SK-N-SH (cell line): ENCODE results near the gene GDI2.

Experiments
- EP300 ChIP-seq, 2 experiments: IDR thresholded peaks; 2 replicates each; pipeline versions ENCODE4 v1.4.0 to v1.6.1; 2012; ENCODE audit warnings: borderline replicate concordance in 1 of 2, low read depth in 1 of 2, low read length in 1 of 2
- EZH2phosphoT487 ChIP-seq: fragments of 200-600 bp; sonication (generic); IDR thresholded peaks from 2 replicates; pipeline ENCODE4 v1.6.1; 2017; ENCODE audit warnings: low read depth, mixed run types, mild to moderate bottlenecking, antibody characterized with exemption, moderate library complexity, borderline replicate concordance
- FOXJ3 ChIP-seq: sonication (generic); formaldehyde crosslinking; IDR thresholded peaks from 2 replicates; pipeline ENCODE4 v1.5.1; 2020; ENCODE audit warnings: mild to moderate bottlenecking, missing genetic modification reagents
- JUND ChIP-seq: IDR thresholded peaks from 2 replicates; pipeline ENCODE4 v1.4.0; 2012
- MAX ChIP-seq: IDR thresholded peaks from 2 replicates; pipeline ENCODE4 v1.4.0; 2012; ENCODE audit warnings: low read depth
- MXI1 ChIP-seq: IDR thresholded peaks from 2 replicates; pipeline ENCODE4 v1.6.1; 2012; ENCODE audit warnings: mild to moderate bottlenecking, low read depth, low read length, improper control_type of control experiment
- SMC3 ChIP-seq: IDR thresholded peaks from 2 replicates; pipeline ENCODE4 v1.6.1; 2012; ENCODE audit warnings: low read depth, low read length, improper control_type of control experiment
- TCF12 ChIP-seq: IDR thresholded peaks from 2 replicates; pipeline ENCODE4 v1.4.0; 2012
- ZBTB33 ChIP-seq: IDR thresholded peaks from 2 replicates; pipeline ENCODE4 v1.4.0; 2012; ENCODE audit warnings: low read depth, borderline replicate concordance
- TF ChIP-seq, protein P1 (sequence below): IDR thresholded peaks from 2 replicates; pipeline ENCODE4 v1.6.1; 2012; ENCODE audit warnings: mild to moderate bottlenecking, low read depth, low read length, moderate library complexity
- TF ChIP-seq, protein P2 (sequence below): fragments of 200-600 bp; sonication (generic); IDR thresholded peaks from 2 replicates; pipeline ENCODE4 v1.6.1; 2017; ENCODE audit warnings: antibody characterized with exemption, mild to moderate bottlenecking, moderate library complexity

DNA sequence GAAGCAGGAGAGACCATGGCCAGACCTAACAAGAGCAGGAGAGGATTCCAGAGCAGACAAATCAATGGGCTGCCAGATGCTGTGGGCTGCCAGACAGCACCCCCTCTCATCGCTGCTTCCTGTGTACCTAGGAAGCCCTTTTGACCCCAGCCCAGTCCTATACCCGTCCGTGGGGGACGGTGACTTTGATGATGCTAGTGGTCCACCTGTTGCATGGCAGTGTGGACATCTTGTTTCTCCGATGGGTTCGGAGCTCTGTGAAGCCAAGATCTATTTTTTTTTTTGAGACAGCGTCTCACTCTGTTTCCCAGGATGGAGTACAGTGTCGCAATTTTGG is 18.2 kb upstream of the GDI2 start:
- TF ChIP-seq EP300 (IDR thresholded peaks at IDR 0.05; ENCODE audit: borderline replicate concordance in 1 of 2, low read depth in 1 of 2, low read length in 1 of 2), result no peak
- TF ChIP-seq, protein P1, sequence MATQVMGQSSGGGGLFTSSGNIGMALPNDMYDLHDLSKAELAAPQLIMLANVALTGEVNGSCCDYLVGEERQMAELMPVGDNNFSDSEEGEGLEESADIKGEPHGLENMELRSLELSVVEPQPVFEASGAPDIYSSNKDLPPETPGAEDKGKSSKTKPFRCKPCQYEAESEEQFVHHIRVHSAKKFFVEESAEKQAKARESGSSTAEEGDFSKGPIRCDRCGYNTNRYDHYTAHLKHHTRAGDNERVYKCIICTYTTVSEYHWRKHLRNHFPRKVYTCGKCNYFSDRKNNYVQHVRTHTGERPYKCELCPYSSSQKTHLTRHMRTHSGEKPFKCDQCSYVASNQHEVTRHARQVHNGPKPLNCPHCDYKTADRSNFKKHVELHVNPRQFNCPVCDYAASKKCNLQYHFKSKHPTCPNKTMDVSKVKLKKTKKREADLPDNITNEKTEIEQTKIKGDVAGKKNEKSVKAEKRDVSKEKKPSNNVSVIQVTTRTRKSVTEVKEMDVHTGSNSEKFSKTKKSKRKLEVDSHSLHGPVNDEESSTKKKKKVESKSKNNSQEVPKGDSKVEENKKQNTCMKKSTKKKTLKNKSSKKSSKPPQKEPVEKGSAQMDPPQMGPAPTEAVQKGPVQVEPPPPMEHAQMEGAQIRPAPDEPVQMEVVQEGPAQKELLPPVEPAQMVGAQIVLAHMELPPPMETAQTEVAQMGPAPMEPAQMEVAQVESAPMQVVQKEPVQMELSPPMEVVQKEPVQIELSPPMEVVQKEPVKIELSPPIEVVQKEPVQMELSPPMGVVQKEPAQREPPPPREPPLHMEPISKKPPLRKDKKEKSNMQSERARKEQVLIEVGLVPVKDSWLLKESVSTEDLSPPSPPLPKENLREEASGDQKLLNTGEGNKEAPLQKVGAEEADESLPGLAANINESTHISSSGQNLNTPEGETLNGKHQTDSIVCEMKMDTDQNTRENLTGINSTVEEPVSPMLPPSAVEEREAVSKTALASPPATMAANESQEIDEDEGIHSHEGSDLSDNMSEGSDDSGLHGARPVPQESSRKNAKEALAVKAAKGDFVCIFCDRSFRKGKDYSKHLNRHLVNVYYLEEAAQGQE, result no peak
- TF ChIP-seq TCF12, result no peak
- no peak for TF ChIP-seq JUND
- TF ChIP-seq, protein P2, sequence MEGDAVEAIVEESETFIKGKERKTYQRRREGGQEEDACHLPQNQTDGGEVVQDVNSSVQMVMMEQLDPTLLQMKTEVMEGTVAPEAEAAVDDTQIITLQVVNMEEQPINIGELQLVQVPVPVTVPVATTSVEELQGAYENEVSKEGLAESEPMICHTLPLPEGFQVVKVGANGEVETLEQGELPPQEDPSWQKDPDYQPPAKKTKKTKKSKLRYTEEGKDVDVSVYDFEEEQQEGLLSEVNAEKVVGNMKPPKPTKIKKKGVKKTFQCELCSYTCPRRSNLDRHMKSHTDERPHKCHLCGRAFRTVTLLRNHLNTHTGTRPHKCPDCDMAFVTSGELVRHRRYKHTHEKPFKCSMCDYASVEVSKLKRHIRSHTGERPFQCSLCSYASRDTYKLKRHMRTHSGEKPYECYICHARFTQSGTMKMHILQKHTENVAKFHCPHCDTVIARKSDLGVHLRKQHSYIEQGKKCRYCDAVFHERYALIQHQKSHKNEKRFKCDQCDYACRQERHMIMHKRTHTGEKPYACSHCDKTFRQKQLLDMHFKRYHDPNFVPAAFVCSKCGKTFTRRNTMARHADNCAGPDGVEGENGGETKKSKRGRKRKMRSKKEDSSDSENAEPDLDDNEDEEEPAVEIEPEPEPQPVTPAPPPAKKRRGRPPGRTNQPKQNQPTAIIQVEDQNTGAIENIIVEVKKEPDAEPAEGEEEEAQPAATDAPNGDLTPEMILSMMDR, result no peak
- TF ChIP-seq MAX, result no peak
- no peak for TF ChIP-seq MXI1
- no peak for TF ChIP-seq SMC3
- no peak for TF ChIP-seq EZH2phosphoT487
- TF ChIP-seq ZBTB33, result no peak
- no peak for TF ChIP-seq FOXJ3 (CRISPR knock-in tag)
